GM18907 (cell line): ENCODE measurements around the gene ERRFI1.

Experiments
- ATAC-seq: cut with Tn5 transposase; IDR thresholded peaks from one replicate; pipeline ENCODE4 v1.9.1; 2021; ENCODE audit warnings: mild to moderate bottlenecking, moderate library complexity; ENCODE audit not compliant: unreplicated experiment

ERRFI1 gene

DNA sequence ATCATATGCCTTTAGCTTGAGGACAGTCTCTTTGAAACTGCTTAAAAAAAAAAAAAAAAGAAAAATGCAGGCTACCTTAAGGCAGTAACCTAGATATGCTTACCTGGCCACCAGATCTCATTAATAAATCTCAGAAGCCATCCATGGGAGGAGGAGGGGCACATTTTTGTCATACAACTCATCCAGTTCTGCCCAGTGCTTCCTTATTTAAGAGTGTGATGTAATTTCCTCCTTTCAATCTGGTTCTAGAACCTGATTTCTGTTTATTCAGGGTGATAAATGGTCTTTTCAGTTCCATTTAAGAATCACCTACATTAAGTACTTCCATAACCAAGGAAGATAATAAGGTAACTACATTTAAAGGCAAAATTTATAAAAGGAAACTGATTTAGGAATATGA, 6.1 kb downstream of the ERRFI1 start:
- no peak for ATAC-seq

DNA sequence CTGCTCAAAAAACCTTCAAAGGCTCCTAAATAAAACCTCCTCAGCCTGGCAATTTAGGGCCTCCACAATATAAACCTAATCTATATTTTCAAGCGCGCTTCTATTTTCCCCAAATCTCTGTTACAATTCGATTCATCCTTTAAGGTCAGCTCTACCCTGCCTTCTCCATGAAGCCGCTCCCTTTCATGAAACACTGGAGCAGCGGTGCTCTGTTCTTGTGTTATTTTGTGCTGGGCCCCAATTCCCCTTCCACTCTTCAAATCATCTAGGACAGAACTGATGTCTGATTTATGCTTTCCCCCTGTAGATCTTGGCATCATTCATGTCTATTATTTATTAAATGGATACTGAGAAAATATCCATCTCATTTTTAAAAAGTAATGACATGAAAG, 6.9 kb downstream of the ERRFI1 start:
- ATAC-seq: no peak

DNA sequence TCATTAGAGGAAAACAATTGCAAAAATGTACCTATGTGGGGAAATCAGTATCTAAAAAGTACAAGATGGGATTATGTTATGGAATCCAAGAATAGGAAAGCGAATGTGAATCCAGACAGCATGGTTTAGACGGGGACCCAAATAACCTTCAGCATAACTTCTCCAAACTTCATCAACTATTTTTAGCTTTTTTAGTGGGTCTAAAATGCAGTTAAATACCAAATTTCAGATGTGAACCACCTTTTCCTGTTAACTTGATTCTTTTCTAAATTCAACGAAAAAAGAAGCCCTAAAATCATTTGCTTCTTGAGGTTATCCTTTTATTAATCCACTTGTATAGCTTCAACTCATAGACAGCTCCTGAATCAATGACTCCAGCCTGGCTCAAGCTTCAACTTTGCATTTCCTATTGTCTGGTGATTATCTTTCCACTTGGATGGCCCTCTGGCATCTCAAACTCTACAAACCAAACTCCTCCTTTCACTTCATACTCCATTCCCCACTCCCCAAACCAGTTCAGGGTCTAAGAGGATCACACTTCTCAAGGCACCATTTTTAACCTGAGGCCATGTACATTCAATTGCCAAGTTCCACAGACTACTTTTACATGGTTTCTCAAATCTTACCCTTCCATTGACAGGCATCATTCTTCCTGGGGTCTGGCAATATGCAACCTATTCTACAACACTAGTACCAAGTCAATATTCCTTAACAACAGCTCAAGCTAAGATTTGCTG, 7.4 kb downstream of the ERRFI1 start:
- no peak for ATAC-seq

DNA sequence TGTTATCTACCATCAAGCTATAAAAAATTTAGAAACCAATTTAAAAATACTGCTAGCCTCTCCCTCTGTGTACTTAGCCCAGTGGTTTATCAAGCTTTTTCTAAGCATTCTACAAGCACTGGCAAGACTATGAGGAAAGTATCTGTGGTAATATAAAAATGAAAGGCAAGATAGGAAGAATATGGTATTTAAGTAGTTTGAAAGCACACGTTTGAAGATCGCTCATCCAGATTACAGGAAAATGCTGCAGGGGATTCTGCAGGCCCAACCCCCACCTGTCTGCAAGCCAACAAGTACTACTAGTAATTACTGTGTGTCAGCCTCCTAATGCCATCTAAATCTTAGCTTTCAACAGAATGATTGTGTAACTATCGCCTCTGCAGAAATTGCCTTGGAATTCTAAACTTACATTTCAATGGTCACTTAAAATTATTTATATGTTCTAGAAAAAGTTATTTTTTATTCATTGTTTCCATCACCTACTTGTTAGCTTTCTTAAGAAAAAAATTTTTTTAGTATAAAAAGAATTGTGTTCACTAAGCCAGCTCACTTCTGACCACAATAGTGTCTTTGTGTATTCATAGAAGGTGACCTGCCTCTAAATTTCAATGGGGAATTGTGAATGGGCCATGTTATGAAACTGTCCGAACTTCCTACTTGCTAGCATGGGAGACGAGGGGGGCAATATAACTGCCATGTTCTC, 8.5 kb downstream of the ERRFI1 start:
- ATAC-seq: no peak

DNA sequence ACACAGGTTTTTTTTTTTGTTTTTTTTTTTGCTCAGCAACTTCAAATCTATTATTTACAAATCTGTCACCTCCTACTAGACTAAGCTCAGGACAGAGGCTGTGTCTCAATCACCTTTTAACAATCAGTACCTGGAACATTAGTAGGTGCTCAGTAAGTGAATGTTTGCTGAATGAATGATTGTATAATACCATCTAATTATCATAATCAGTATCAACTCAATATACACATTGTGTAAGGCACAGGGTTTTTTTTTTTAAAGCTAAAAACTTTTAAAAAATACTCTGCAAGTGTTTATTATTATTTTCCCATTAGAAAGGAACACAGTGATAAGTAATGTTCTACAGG, 9.2 kb downstream of the ERRFI1 start:
- no peak for ATAC-seq

DNA sequence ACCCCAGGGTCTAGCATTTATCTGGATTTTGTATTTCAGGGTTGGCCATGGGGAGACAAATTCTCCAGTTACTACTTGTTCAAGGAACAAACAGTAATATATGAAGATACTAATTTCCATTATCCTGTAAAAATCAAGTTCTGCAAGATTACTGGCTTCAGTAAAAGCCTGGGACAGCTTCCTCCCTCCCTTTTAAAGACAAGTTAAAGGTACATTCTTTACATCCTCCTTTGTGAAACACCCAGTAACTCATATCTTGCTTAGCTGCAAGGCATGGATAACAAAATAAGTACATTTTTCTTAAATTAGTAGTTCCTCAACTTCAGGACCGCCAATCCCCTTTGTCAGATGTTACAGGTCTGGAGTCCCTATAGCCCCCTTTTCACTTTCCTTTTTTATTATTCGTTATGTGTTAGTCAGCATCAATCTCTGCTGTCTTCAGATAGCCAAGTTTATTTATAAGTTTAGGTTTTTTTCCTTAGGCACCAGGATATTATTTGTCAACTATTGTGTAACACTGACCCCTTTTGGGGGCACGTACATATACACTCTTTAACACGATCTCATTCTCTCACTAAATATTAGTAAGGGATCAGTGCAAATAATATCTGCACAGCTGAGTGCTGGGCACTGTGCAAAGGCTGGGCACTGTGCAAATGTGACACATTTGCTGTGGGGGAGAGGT, 9.8 kb downstream of the ERRFI1 start:
- no peak for ATAC-seq

DNA sequence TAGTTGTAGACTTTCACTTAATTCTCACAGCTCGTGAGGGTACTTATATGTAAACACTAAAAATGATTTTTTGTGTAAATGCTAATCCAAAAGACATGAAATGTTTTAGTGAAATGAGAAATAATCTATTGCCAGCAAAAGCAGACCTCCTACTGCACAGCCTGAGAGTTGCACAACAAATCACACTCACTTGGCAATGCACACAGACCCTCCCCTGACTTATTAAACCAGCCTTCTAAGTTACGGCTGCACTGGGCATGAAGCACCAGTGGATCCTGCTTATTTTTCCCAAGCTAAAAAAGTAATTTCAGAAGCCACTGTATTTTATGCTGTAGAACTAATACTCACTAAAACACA, 10.3 kb downstream of the ERRFI1 start:
- ATAC-seq: no peak

DNA sequence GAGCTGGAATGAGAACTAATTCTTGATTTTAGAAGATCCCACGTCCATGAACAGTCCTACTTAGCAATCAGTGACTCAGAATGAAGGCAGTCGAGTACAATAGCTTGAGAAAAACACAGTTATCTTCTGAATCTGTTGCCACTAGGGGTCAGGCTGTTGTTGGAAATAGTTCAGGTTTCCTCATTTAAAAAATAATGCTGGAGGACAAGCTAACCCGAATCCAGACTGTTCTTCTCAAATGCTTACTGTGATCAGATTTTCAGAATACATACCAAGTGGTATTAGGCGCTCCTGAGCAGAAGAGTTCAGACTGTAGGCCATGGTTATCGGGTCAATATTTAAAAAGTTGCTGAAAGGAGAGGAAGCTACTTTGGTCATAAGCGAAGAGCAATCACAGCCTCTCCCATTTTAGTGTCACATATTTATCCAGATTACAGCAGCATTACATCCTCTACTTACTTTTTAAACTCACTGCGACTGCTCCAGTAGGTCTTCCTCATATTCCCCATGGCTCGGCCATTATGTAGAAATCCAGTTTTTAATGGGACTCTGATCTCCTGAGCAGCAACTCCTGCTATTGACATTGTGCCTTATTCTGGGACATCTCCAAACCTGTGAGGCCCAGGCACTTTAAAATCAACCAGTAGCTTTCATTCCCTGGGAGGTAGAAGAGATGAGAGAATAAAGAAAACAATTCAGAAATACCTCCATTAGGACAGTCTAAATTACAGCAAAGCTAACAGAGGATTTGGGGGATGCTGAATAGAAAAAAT, 10.9 kb downstream of the ERRFI1 start:
- ATAC-seq: no peak

DNA sequence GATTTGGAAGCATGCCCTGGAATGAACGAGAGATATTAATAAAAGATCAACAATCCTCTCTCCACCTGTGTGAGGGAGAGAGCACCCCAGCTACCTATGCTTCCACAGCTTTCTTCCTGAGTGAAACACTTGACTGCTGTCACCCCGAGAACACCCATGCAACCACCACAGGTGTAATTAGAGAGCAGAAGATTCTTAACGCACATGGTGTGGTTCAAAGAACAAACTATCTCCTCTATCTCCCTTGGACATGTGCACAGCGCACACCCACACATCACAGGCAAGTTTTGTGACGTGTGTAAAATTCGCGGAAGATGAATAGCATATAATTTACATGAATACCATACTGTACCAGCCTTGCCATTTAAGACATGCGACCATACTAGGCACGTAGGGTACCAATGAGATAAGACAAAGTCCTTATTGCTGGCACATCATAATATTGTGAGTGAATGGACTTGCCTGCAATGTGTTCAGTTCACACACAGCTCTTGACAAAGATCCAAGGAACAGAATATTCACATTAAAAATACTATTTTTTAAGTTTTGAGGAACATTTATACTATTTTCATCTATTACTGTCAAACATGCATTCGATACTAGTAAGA, 11.6 kb downstream of the ERRFI1 start:
- no peak for ATAC-seq

DNA sequence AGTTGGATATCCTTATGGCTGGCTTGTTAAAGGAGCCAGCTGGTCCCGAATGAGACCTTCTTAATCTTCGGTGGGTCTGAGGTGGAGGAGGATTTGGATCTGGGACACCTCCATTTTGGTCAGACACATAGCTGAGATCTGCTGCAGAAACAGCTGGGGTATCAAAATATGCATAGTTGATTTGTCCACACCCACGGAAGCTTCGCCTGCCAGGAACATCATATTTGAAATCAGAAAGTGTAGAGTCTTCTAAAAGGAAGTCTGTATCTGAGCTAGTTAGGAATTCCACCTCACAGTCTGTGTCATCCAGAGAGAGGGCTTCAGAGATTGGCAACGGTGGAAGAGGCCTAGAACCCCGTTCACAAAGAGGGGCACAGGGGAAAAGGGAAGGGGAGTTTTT, 12.3 kb downstream of the ERRFI1 start:
- ATAC-seq: no peak

DNA sequence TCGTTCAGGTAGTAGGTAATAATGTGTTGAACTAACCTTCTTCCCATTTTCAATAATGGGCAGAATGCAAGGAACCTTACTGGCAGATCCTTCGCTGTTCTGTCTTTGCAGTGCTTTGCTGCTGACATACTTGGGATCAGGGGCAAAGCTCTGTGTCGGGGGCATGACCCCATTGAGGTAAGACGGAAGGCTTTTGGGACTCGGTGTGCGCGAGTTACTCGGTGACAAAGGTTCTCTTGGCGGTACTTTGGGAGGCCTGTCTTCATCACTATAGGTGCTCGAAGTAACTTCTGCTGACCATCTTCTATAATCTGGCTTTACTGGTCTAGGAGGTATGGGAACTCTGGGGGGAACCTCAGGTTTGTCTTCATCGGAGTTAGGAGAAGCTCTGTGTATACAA, 12.7 kb downstream of the ERRFI1 start:
- ATAC-seq: no peak

DNA sequence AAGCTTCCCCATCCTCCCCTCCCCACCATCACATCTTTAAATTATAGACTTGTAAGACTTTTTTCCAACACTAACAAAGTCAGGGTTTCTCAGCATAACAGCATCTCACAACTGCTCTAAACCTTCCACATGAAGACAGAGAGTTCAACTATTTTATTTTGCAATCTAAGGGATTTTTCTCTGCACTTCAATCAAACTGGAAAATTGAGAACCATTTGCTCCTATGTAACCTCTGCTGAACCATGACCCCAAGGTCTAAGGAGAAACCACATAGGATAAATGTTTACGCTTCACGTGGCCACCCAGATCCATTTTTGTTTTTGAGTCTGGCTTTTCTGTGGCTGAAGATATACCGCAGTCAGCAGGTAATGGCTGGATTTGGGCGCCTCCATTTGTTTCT, 13.2 kb downstream of the ERRFI1 start:
- ATAC-seq: no peak

DNA sequence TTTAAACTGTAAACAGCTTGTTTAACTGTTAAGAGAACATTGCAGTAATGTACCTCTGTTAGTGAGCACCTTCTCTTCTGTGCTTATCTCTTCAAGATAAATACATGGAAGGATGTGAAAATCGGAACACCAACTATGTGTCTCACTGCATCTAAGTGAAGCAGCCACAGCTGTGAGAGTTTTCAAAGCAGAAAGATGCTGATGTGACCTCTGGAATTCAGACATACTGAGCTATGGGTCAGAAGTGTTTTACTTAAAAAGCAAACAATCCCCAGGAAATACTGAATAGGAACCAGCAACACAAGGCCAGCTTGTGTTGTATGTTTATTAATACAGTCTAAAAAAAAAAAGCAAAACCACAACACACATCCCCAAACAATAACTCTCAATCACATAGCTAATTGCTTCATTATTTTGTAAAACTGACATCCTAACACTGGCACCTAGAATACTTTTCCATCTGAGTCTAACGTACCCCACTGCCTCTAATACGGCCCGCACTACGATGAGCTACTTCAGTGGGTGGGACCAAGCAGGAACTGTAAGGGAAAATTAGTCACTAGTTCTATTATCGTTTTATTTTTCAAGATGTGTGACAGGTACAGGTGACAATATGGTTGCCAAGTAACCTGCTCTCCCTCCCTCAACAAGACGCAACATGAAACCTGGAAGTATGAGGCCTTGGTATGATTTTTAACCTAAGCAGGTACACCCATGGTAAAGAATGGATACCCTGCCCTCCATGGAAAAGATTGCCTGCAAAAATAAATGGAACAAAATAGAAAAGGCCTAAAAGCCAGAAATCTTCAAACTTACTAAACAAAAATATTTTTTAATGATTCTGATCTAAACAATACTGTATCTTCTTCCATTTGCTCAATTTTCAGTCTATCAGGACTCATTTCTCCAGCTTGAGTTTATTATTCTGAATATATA, 13.9 kb downstream of the ERRFI1 start:
- ATAC-seq: no peak

DNA sequence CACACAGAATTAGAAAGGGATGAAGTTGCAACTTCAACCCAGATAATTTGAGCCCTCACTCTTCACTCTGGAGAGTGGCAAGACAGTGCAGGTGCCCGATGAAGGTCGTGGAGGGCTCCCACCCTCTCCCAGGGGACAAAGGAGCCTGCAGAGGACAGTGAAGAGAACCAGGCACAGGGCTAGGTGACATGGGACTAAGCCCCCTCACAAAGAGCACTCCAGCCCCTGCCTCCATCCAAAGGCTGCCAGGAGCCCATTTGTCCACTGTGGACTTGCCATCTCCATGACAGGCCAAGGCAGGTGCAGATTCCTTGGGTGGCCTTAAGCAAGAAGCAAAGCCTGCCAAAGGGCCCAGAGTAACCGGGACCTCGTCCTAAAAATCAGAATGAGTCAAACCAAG, 15.1 kb downstream of the ERRFI1 start:
- no peak for ATAC-seq

DNA sequence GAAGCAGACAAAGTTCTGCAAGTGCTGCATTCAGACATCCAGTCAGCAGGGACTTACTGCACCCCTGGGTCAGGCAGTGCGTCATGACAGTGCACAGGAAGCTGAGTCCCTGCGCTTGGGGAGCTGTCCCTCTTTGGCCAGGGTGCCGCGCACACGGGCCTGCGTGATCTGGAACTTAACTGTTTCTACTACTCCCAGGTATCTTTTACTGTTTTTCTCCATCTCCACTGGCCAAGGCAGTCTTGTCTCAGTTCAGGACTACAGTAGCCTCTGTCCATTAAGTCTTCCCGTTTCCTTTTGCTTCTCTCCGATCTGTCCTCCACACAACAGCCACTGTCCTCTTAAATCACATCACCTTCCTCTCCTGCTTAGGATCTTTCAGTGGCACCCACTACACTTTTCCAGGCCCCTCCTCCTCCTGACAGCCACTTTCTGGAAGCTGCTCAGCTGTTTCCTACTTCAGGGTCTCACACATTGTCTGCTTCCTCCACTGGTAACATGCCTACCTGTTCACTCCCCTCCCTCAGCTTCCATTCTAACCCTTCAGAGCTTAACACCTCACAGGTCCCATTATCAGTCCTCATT, 15.9 kb downstream of the ERRFI1 start:
- no peak for ATAC-seq

DNA sequence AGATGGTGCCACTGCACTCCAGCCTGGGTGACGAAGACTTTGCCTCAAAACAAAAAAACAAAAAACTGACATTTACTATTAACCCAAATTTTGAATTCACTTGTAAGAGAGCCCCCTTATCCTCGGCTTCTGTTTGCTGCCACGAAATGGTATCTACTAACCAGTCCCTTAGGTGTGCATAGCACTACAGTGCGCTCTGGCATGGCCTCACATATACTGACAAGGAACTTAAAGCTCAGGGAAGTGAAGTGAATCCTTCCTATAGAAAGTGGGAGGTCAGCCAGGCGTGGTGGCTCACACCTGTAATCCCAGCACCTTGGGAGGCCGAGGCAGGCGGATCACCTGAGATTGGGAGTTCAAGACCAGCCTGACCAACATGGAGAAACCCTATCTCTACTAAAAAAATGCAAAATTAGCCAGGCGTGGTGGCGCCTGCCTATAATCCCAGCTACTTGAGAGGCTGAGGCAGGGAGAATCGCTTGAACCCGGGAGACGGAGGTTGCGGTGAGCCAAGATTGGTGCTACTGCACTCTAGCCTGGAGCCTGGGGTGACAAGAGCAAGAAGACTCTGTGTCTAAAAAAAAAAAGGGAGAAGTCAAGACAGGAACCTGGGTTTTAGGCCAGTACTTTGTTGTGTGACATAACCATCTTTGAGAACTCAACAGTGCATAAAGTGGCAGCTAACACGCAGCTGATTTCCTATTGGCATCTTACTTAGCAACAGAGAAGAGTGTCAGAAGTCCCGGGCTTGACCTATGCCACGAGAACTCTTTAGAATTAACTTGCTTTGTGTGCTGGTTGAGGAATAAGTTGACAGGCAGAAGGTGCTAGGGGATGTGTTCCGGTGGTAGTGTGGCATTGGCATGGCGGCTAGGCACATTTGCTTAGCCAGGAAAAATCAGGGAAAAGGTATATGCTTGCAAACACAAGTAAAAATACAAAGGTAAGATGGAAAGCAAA, 16.8 kb downstream of the ERRFI1 start:
- ATAC-seq: no peak

DNA sequence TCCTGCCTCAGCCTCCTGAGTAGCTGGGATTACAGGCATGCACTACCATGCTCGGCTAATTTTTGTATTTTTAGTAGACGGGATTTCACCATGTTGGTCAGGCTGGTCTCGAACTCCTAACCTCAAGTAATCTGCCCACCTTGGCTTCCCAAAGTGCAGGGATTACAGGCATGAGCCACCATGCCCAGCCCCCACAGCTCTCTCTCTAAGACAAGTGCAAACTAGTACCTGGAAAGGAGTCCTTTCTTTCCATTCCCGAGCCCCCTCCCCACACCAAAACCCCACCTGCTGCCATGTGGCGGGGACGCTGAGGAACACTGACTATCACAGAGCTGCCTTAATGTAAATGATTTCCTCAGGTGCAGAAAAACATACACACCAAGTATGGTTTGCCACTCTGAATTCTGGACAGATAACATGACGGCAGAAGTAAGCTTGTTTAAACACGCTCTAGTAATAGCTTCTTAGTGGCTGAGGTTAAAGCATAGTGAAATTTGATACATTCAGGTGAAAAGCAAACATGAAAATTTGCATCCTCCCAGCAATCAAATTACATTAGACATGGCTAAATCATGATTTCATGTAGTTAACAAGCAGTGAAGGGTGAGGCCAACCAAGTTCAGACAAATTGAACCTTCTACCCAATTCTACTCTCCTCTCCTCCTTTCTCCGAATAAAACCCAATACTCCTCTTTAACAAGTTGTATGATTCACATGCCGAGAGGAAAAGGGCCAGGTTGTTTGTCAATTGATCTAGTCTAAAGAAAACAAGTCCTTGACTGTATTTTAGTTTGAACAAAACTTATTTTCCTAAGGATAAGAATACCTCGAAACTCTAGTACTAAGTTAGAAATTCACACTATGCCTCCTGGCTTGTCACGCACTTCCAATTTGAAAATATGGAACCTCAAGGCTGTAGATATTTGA, 19.8 kb downstream of the ERRFI1 start:
- no peak for ATAC-seq
